ENCODE results near the gene PPP2R2B. TPM values are rescaled to one million over a fixed set of nuclear protein-coding genes. Genes with fewer than 3 reads are reported as not detected.

The PPP2R2B gene
- polyA plus RNA-seq, 3 donors, result 0.08 TPM; not detected in 2

DNA sequence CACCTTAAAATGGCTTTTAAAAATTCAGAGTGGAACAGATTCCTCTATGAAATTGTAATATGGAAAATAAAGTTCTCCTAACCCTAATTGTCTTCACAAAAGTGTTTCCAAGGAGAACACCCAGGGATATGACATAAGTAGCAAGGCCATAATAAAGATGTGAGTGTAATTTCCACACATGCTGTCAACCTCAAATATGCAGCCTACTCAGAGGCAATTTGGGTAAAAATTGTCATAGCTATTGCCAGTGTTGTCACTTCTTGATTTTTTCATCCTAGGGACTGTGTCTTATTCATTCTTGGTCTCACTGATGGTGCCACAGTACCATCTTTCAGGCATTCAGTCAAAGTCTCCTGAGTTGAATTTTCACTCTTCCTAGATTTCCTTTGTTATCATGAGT is 100.3 kb downstream of the PPP2R2B start:
- H3K36me3 ChIP-seq (replicated peaks in 1 of 2; ENCODE audit: control insufficient read depth in 1 of 2, insufficient read depth in 2 of 2, low read length in 2 of 2), result no peaks in the 10 kb centered on the region
- no peaks in the 10 kb centered on the region for H3K9me3 ChIP-seq (replicated peaks in 1 of 2; ENCODE audit: control insufficient read depth in 1 of 2, insufficient read depth in 1 of 2, low read length in 2 of 2)
- no peaks in the 10 kb centered on the region for H4K20me1 ChIP-seq (ENCODE audit: insufficient read depth, low read length)
- no peak overlapping the region for H3K27ac ChIP-seq (ENCODE audit: low read depth in 1 of 2, low read length in 2 of 2)
- no peak overlapping the region for H3K4me3 ChIP-seq (replicated peaks in 1 of 3; ENCODE audit: low read depth in 2 of 3, low read length in 3 of 3)
- H3K4me1 Mint-ChIP-seq, result no peaks in the 10 kb centered on the region
- H3K36me3 Mint-ChIP-seq, result no peaks in the 10 kb centered on the region
- TF ChIP-seq CTCF (IDR thresholded peaks at IDR 0.05), result no peak
- H3K4me1 ChIP-seq (ENCODE audit: control insufficient read depth in 1 of 2, insufficient read depth in 2 of 2, low read length in 2 of 2), result no peaks in the 10 kb centered on the region
- H3K4me2 ChIP-seq (replicated peaks; ENCODE audit: extremely low read depth, low read length, poor library complexity, severe bottlenecking), result no peak overlapping the region
- intact Hi-C loops (cut with micrococcal nuclease), result no loop called here
- no peak overlapping the region for H2AFZ ChIP-seq (ENCODE audit: insufficient read depth, low read depth, low read length, poor library complexity, severe bottlenecking)
- no peaks in the 10 kb centered on the region for H3K27me3 ChIP-seq (ENCODE audit: control insufficient read depth in 2 of 2, insufficient read depth in 2 of 2, low read length in 2 of 2)
- no peak overlapping the region for H3K9ac ChIP-seq (ENCODE audit: insufficient read depth, low read length, poor library complexity, severe bottlenecking)
- H3K4me3 Mint-ChIP-seq, result no peak overlapping the region
- peaks cover 0 to 1% (median 1%) of the 10 kb centered on the region in 3 donors for H3K27me3 Mint-ChIP-seq (ENCODE audit: low read depth in 3 of 3)
- no peak for DNase-seq
- H3K9me3 Mint-ChIP-seq, result peaks cover 0 to 13% (median 5%) of the 10 kb centered on the region in 7 donors
- no peak overlapping the region for H3K27ac Mint-ChIP-seq
- H3K79me2 ChIP-seq (ENCODE audit: insufficient read depth, low read length), result no peaks in the 10 kb centered on the region

DNA sequence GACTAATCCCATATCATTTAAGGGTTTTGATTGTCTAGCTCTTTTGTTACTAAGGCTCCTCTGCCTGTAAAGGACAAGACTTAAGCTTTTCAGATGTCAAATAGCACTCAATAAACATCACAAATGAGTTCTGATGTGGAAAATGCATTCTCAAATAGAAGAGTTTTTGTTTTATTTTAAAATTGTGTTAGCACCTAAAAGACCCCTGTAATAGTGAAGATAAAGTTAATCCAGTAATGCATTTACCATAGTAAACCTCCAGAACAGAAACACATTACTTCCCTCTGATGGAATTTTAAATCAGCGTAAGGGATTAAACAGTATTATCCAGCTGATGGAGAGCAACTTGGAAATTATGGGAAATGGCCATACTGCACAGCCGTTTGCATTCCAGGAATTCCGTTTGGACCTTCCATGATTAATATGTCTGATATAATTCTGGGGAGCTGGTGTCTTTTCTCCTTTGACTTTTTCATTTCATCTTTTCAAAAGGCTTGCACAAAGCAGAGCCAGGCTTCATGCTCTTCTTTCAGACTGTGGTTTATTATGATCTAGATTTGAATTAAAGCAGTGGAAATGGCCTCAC is 105.6 kb downstream of the PPP2R2B start:
- H3K36me3 ChIP-seq (replicated peaks in 1 of 2; ENCODE audit: control insufficient read depth in 1 of 2, insufficient read depth in 2 of 2, low read length in 2 of 2), result no peaks in the 10 kb centered on the region
- H3K4me3 ChIP-seq (replicated peaks in 1 of 3; ENCODE audit: low read depth in 2 of 3, low read length in 3 of 3), result no peak overlapping the region
- no peak overlapping the region for H3K9ac ChIP-seq (ENCODE audit: insufficient read depth, low read length, poor library complexity, severe bottlenecking)
- H3K27me3 Mint-ChIP-seq (ENCODE audit: low read depth in 3 of 3), result no peaks in the 10 kb centered on the region
- H3K79me2 ChIP-seq (ENCODE audit: insufficient read depth, low read length), result no peaks in the 10 kb centered on the region
- TF ChIP-seq CTCF (IDR thresholded peaks at IDR 0.05), result no peak
- H3K27ac ChIP-seq (ENCODE audit: low read depth in 1 of 2, low read length in 2 of 2), result no peak overlapping the region
- H2AFZ ChIP-seq (ENCODE audit: insufficient read depth, low read depth, low read length, poor library complexity, severe bottlenecking), result no peak overlapping the region
- H3K27ac Mint-ChIP-seq, result no peak overlapping the region
- no peaks in the 10 kb centered on the region for H3K4me1 ChIP-seq (ENCODE audit: control insufficient read depth in 1 of 2, insufficient read depth in 2 of 2, low read length in 2 of 2)
- H4K20me1 ChIP-seq (ENCODE audit: insufficient read depth, low read length), result no peaks in the 10 kb centered on the region
- no peaks in the 10 kb centered on the region for H3K27me3 ChIP-seq (ENCODE audit: control insufficient read depth in 2 of 2, insufficient read depth in 2 of 2, low read length in 2 of 2)
- intact Hi-C loops (cut with micrococcal nuclease), result no loop called here
- DNase-seq, result no peak
- no peaks in the 10 kb centered on the region for H3K4me1 Mint-ChIP-seq
- no peaks in the 10 kb centered on the region for H3K36me3 Mint-ChIP-seq
- H3K4me2 ChIP-seq (replicated peaks; ENCODE audit: extremely low read depth, low read length, poor library complexity, severe bottlenecking), result no peak overlapping the region
- peaks cover 0 to 11% (median 5%) of the 10 kb centered on the region in 7 donors for H3K9me3 Mint-ChIP-seq
- no peaks in the 10 kb centered on the region for H3K9me3 ChIP-seq (replicated peaks in 1 of 2; ENCODE audit: control insufficient read depth in 1 of 2, insufficient read depth in 1 of 2, low read length in 2 of 2)
- no peak overlapping the region for H3K4me3 Mint-ChIP-seq
- 100% methylated on average over 1 of the region's 3 CpGs for WGBS (ENCODE audit: insufficient coverage)
